ENCODE measurements around the gene CFAP68.

- no peak for TF ChIP-seq REST (IDR thresholded peaks at IDR 0.05; ENCODE audit: low read depth, low read length)
- no peak for TF ChIP-seq CTCF (IDR thresholded peaks at IDR 0.05 in 2 of 3, conservative IDR thresholded peaks at IDR 0.05 in 1 of 3; ENCODE audit: control insufficient read depth in 2 of 3, extremely low read depth in 1 of 3, insufficient read depth in 1 of 3, low read depth in 3 of 3, low read length in 3 of 3)
- no peak for TF ChIP-seq EZH2 (IDR thresholded peaks at IDR 0.05; ENCODE audit: borderline replicate concordance, control insufficient read depth, low read depth, low read length)
- TF ChIP-seq RBBP5 (conservative IDR thresholded peaks at IDR 0.05): no peak
- TF ChIP-seq GABPA (IDR thresholded peaks at IDR 0.05; ENCODE audit: low read depth): no peak
- no peak for TF ChIP-seq RAD21 (IDR thresholded peaks at IDR 0.05; ENCODE audit: insufficient read depth, low read depth, low read length)
- TF ChIP-seq ZNF274 (IDR thresholded peaks at IDR 0.05; ENCODE audit: insufficient read depth, insufficient read length): no peak
- no peak for TF ChIP-seq ZSCAN29 (IDR thresholded peaks at IDR 0.05)
- no peak for TF ChIP-seq POLR2AphosphoS5 (IDR thresholded peaks at IDR 0.05; ENCODE audit: low read length)
- no peak for TF ChIP-seq POLR2A (IDR thresholded peaks at IDR 0.05; ENCODE audit: low read depth, low read length)
- TF ChIP-seq STAT1 (conservative IDR thresholded peaks at IDR 0.05): no peak
These were observed 33.3 kb upstream of the CFAP68 start for GRCh38 chr11:111846063-111846462.
